SIG-M5 treated with dmso at 0.1 percent for 504 hours (cell line): ENCODE results near the gene CLMN.

Experiments used
- DNase-seq: peaks from one replicate; lab custom pipeline; 2025; ENCODE audit not compliant: unreplicated experiment; lab: John Stamatoyannopoulos, UW

Gene CLMN

DNA sequence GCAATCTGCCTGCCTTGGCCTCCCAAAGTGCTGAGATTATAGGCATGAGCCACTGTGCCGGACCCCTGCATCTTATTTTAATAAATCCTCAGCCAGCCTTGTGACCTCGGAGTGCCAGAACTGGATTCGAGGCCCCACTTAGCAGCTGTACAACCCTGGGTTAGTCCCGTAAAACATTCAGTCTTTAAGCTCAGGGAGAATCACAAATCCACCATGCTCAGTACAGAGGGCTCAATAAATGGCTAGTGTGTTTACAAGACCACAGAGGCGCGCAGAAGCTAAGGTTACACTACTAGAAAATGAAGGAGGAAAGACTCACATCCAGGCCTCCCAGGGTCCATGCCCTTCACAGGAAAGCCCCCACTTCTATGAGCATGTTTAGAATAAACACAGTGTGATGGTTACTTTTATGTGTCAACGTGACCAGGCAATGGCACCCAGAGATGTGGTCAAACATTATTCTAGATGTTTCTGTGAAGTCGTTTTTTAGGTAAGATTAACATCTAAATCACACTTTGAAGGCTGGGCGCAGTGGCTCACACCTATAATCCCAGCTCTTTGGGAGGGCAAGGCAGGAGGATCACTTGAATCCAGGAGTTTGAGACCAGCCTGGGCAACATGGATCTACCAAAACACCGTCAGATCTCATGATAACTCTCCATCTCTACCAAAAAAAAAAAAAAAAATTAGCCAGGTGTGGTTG is 55.3 kb downstream of the CLMN start:
- DNase-seq: no peak

DNA sequence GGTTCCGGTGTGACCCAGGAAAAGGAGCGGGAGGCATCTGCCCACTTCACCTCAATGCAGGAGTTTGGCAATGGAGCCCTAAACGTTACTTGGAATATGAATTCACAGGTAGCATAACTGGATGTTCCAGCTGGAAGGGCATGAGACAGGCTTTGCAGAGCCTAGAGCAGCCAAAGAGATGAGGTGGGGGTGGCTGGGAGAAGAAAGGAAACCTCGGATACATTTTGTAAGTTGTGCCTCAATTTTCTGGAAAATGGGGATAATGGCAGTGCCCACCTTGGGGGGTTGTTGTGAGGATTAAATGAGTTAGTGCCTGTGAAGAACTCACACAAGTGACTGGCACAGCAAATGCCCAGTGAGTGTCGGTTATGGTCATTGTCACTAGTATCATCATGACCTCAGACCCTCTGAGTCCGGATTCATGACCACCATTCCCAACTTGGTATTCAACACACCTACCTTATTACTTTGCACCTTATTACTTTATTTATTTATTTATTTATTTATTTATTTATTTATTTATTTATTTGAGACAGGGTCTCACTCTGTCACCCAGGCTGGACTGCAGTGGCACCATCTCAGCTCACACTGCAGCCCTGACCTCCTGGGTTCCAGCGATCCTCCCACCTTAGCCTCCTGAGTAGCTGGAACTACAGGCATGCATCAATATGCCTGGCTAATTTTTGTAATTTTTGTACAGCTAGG is 56.0 kb downstream of the CLMN start:
- DNase-seq: no peak

DNA sequence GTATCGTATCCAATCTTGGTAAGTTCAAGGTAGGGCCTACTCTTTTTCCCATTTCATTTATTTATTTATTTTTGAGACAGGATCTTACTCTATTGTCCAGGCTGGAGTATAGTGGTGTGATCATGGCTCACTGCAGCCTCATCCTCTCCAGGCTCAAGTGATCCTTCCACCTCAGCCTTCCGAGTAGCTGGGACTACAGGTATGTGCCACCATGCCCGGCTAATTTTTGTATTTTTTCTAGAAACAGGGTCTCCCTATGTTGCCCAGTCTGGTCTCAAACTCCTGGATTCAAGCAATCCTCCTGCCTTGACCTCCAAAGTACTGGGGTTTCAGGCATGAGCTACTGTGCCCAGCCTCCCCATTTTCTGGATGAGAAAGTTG is 57.2 kb downstream of the CLMN start:
- no peak for DNase-seq

DNA sequence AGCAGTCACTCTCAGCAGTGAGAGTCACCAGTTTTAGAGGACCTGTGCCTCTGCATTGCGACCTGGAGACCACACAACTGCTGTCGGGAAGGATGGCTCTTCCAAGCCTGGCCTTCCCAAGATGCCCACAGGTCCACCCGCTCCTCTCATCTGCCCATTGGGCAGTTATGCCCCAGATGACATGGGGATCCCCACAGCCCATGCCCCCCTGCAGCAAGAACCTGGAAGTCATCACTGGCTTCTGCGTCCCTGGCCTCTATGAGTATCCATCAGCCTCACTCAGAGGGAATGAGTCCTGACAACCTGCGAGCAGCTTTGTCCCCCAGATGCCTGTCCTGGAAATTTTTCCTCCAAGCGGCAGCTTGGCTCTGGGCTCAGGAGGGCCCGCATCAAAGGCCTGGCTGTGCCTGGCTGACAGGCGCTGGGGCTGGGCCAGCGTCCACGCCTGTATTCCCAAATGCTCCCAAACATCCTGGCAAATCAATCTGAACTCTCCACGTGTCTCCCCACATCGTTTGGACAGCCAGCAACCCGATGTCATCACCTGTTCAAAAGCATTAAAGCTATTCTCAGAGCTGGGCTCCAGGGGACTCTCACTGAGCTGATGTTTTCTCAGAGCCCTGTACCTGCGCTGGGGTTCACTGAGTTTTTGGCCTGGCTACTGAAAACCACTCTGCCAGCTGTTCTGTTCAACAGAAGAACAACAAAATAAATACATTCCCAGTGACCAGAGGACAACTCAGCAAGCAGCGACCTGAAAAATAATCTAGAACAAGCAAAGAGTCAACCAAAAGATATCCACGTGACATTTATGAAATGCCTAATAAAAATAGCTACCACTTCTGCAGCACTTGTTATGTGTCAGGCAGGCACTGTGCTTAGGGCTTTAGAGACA is 57.8 kb downstream of the CLMN start:
- DNase-seq: no peak

DNA sequence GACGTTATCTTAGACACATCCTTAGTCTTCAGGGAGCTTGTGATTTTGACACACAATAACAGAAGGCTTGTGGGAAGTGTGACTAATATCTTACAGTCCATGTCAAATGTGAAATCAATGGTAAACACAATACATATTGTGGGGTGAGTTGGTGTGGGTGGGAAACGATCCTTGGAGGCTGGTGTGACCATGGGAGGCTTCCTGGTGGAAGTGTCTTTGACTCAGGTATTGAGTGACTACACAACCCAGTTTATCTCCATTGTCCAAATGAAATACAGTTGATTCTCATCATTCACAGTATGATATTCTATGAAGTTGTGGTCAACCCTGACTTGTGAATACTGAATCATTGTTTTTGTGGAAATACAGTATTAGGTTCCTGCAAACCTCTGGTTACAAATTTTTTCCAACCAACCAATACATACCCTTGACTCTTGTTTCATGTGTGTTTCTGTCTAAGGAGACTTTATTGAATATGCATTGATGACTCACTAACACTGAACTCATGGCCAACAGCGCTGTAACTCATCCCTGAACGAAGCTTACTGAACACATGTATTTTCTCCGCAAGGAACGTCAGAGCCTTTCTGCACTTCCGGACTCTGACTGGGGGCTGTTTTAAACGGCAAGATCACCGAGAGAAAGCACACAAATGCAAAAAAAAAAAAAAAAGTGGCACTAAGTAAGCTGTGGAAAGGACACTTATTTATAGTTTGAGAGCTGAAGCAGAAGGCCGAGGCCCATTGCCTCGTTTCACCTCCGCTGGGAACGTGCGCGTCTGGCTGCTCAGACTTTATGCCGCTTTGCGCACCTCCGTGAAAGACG is 59.0 kb downstream of the CLMN start:
- no peak for DNase-seq

DNA sequence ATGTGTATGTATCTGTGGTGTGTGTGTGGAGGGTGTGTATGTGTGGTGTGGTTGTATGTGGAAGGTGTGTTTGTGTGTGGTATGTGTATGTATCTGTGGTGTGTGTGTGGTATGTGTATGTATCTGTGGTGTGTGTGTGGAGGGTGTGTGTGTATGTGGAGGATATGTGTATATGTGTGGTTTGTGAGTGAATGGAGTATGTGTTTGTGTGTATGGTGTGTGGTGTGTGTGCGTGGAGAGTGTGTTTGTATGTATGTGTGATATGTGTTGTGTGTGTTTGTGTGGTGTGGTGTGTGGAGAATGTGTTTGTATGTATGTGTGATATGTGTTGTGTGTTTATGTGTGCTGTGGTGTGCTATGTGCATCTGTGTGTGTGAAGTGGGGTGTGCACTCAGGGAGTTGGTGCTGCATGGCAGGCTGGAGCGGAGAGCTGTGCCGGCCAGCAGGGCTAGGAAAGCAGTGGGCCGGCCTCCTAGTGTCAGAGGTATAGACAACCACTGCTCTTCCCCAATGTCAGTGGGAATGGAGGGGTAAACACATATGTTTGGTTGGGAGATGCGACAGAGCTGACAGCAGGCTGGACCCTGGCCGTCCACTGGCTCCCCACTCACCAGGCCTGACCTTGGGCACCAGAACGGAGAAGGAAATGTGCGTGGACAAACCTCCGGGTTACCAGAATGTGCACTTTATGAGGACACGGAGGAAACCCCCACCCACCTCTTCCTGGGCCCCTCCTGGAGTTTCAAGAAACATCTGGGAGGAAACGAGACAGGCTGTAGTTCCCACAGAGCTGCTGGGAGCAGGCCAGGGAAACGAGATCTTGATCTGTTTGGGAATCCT is 60.7 kb downstream of the CLMN start:
- no peak for DNase-seq

DNA sequence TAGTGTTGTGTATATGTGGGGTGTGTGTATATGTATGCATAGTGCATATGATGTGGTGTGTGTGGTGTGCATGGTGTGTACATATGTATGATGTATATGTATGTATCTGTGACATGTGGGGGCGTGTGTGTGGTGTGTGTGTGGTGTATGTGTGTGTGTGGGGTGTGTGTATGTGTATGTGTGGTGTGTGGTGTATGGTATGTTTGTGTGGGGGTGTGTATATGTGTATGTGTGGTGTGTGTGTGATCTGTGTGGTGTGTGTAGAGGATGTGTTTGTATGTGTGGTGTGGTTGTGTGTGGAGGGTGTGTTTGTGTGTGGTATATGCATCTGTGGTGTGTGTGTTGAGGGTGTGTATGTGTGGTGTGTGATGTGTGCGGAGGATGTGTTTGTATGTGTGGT is 61.6 kb downstream of the CLMN start:
- no peak for DNase-seq

DNA sequence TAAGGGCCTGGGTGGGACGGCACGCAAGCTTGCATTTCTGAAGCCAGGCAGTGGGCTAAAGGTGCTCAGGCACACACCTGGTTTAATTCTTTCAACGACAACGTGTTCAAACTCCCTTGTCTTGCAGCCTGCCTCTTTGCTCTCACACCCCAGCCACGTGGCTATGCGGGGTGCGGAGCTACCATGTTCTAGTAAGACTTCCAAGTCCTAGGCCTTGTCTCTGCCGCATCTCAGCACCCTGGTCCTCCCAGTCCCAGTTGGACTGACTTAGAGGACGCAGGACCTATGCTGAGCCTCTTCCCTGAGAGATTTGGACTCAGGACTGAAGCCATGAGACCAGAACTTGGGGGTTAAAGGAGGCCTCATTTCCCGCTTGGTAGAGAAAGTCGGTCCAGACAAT is 62.2 kb downstream of the CLMN start:
- DNase-seq: no peak

DNA sequence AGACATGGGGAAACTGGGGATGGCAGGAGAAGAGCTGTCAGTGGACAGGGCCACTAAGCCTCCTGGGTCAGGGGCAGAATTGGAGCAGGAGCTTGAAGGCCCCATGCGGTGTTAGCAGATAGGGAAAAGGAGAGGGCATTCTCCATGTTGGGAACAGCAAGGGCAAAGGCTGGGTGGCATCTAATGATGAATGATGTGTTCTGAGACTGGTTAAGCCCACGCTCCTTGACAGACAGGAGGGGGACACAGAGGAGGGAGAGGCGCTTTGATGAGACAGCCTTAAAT is 63.0 kb downstream of the CLMN start:
- DNase-seq: no peak

DNA sequence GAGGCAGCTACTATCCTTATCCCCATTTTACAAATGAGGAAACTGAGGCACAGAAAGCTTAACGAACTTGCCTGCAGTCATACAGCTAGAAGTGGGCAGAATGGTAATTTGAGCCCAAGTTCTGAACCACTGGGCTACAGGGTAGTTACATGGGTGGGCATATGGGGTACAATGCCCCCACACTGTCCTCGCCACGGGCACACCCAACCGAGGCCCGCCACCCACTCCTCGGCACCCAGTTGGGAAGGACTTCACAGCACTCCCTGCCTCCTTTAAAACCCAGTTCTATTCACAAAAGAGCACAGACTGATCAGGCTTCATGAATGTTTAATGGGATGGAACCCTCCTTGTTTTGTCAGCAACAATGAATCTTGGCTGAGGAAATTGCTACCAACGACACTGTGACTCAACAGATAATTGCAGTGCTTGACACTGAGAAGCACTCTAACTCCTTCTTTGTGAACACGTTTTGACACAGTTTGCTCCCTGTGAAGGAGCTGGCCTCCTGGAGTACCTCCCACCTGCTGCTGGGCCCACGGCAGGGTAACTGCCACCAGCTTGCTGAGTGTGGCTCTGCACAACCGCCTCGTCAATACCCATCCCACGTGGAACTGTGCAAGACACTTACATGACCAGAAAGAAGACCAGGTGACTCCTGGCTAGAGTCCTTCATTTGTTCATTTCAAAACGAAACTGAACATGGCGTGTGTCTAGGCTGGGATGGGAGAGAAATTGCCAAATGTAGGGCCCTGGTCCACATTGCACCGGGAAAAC is 63.5 kb downstream of the CLMN start:
- no peak for DNase-seq

DNA sequence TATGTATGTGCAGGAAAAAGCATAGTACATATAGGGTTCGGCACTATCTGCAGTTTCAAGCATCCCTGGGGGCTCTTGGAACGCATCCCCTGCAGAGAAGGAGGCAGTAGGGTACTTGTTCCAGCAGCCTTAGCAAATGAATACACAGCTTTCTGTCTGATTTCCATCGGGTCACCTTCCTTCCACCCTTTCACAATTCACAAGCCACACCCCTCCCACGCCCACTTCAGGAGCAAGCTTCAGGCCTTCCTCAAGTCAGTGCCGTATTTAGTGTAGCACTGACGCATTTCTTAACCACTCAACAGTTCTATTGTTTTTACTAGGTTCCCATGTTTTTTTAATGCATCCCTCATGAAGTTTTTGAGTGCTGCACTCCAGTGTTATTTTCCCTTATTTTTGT is 64.2 kb downstream of the CLMN start:
- peak; percentile 85 for DNase-seq

DNA sequence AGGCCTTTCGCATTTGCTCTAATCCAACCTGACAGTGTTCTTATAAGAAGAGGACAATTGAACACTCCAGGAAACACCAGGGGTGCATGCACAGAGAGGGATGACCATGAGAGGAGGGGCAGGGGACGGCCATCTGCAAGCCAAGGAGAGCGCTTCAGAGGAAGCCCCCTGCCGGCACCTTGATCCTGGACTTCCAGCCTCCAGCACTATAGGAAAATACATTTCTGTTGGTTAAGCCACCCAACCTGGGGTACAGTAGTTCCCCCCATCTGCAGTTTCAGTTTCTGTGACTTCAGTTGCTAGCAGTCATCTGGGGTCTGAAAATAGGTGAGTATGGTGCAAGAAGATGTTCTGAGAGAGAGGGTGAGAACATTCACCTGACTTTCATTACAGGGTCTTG is 64.7 kb downstream of the CLMN start:
- DNase-seq: no peak

DNA sequence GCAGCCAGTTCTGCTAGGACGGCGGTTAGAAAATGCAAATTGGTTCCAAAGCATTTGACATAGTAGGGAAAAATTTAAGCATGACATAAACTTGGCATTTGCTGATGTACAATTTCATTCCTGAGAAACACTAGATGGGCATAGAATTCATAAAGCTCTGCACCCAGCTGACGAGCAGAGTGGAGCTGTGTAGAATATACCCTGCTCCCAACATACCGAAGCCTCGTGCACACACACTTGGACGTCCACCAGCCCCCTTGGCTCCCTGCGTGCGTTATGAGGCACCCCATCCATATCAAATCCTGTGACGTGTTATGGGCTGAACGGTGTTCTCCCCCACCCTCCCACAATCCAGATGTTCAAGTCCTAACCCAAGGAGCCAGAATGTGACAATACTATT is 65.4 kb downstream of the CLMN start:
- no peak for DNase-seq

DNA sequence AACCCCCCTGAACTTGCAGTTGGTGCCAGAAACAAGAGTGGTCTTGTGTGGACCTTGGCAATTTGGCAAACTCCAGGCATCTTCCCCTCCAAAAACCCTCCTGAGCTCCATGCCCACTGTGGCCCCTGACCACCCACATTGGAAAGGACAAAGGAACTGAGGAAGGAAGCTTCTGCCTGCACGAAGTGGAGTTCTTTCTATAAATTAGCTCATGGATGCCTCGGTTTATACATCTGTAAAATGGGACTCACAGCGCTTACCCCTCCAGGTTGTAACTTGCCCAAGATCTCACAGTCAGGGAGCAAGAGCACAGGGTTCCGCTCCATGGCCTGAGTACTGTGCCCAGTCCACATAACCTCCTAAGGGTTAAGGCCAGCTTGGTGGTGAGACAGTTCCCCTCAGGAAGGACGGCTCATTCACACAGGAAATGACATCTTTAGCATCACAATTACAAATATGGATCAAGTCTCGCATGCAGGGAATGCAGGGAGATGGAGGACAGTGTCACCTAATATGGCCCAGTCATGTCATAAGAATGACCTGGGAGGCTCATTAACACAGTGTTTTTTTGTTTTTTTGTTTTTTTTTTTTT is 66.6 kb downstream of the CLMN start:
- no peak for DNase-seq

DNA sequence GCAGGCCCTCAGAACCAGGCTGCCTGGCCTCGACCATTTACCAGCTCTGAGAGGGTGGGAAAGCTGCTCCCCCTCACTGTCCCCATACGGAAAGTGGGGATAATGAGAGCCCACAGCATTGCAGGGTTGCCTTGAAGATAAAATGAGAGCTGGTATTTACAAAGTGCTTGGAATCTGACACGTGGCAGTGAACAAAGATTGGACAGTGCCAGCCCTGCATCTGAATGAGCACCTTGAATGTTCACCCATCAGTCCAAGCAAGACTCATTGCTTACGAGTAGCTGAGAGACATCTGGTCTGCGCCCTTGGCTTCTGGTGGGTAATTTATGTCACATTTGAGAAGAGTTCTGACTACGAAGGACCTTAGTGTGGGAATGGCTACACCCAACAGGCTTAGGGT is 67.5 kb downstream of the CLMN start:
- DNase-seq: no peak

DNA sequence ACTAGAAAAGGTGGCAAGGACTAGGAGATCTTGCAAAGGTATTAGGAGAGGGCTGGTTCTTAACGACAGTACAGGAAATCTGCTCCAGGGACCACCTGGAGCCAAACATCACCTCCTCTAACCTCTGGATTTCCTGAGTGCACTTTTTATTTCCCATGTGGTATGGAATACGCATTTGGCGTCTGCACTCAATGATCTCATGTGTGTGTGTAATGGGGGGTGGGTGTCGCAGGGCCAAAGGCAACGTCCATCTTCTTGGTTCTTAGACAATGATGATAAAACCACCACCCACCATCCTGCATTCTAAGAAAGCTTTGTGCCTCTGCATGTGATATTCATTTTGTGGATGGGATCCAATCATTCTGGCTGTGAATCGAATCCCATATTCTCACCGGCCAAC is 68.8 kb downstream of the CLMN start:
- no peak for DNase-seq

DNA sequence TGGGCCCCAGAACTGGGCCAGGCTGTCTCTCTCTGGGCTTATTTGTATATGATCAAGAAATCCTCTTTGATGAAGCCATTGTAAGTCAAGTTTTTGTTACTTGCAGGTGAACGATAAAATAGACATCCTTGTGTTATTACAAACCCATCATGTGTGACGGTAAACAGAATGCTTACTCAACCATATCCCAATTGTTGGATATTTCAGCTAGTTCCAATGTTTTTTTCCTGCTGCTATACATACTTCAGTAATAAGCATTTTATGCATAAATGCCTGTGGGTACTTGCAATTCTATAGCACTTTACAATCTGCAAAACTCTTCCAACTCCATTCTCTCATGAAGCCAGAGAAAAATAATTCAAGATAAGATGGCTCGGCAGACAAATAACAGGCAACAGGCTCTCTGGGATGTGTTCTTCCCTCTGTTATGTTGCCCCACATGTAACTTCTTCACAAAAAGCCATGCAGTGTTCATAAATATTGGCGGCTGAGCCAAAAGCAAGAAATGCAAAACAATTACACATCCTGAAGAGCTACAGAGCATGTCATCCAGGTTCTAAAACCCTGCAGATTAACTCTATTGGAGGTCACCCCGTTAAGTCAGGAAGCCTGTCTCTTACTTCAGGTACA is 69.5 kb downstream of the CLMN start:
- DNase-seq: no peak

DNA sequence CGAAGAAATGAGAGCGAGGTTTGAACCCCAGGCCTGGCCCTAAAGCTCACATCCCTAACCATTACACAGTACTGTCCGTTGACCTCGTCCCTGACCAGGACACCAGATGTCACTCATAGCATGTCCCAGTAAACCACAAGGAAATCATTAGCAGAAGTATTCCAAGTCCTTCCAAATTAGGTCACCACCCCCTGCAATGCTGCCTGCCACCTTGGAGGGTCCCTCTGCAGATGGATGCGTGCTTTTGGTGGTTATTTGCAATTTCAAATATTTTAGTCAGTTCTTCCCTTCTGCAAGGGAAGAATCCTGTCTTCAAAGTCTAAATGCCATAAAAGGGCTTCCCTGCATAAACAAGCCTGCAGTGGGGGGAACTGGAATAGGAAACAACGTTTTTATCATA is 71.3 kb downstream of the CLMN start:
- DNase-seq: no peak

DNA sequence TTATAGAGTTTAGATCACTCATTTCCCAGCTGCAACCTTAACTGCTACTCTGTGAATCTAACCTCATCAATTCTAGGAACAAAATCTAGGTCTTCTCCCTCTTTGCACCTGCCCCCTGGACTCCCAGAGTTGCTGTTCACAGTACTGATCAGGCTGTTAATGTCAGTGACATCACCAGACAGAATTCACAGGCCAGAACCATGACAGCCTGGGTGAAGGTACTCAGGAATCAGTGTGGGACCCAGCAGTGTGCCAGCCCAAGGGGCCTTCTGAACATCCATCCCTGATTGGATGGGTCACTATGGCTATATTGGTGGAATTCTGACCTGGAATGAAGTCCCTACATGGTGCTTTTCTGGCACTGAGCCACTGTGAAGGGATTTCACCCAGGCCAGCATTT is 72.8 kb downstream of the CLMN start:
- DNase-seq: no peak
